Kidney tubule cell (primary cell): ENCODE results near the gene EIF4A3.

Experiments used
- DNase-seq: peaks from one replicate; pipeline ENCODE4 v3.0.0-alpha.2; 2018; ENCODE audit warnings: low spot score

Gene EIF4A3

DNA sequence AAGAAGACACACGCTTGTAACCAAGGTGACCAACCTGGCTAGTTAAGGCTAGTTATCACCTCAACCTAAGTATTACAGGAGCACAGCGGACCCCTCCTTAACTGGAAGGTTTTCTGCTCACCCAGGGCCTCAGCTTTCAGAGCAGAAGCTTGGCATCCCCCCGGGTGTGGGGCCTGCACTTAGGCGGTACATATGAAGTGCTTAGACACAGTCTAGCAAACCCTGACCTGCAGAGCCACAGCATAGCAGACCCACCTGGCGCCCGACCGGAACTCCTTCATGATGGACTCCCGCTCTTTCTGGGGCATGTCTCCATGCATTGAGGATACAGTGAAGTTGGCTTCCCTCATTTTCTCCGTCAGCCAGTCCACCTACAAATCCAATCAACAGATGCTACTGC is 9.8 kb downstream of the EIF4A3 start:
- DNase-seq: no peak

DNA sequence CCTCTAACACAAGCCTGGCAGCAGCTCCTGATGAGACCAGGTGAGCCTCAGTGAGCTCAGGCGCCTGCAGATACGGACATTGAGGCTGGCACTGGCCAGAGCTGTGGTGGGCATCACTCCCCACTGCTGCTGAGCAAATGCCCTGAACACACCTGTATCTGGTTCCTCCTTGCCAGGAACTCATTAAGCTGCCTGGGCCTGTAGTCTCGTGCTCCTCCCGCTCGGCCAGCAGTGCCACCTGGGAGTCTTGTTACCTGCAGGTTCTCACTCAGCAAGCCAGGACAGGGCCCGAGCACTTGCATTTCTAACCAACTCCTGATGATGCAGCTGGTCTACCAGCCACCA is 13.3 kb downstream of the EIF4A3 start:
- DNase-seq: no peak

DNA sequence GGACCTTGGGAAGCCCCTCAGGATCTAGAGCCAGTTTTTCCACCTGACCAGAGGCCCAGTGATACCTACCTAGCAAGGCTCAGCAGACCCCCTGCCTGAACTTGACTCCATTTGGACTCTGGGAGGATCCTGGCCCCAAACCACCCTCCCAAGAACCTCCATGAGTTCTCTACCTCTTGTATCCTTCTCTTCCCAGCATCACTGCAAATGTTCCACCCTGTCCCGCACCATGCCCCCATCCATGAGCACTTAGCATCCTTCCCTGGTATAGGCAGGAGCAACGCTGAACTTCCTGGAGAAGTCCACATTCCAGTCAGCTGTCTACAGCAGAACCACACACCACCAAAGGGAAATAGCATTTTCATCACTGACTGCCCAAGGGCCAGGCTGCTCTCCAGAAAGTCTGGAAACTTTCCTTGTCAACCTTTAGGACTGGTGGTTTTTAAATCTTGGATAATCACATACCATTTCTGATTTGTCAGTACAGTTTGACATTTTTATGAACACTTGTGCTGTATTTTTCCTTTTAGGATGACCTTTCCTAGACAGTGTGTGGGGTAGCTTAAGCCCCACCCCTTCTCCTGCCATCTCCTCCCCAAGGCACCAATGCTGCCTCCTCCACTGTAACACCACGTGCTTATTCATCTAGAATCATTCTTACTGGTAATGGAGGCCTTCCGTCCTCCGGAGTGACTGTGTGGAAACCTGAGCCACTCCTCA is 13.9 kb downstream of the EIF4A3 start:
- DNase-seq: no peak

DNA sequence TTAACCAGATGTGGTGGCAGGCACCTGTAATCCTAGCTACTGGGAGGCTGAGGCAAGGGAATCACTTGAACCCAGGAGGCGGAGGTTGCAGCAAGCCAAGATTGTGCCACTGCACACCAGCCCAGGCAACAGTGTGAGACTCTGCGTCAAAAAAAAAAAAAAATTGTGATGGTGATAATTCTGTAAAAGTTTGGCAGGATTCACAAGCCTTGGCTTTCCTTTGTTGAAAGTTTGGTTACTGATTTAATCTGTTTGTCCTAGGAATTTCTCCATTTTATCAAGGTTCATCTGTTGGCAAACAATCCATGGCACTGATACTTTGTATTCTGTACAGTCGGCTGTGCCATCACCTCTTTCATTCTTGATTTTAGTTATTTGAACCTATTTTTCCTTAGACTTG is 15.9 kb downstream of the EIF4A3 start:
- no peak for DNase-seq

DNA sequence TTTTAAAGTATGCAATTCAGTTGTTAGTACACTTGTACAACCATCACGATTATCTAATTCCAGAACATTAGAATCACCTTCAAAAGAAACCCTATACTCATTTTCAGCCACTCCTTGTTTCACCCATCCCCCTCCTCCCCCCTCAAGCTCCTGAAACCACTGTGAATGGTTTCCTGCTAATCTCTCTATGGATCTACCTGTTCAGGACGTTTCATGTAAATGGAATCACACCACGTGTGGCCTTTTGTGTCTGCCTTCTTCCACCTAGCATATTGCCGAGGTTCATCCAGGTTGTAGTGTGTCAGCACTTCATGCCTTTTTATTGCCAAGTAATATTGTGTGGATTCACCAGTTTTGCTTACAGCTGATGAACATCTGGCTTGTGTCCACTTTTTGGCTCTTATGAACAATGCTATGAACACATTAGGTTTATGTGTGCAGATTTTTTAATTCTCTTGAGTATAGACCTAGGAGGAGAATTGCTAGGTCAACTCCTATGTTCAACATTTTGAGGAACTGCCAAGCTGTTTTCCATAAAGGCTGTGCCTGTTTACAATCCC is 17.8 kb downstream of the EIF4A3 start:
- no peak for DNase-seq

DNA sequence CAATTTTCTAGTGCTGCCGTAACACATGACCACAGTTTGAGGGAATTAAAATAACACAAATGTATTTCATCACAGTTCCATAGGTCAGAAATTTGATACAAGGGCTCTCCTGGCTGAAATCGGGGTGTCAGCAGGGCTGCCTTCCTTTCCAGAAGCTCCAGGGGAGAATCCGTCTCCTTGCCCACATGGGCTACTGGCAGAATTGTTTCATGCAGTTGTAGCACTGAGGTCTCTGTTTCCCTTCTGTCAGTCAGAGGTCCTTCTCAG is 20.5 kb downstream of the EIF4A3 start:
- no peak for DNase-seq

DNA sequence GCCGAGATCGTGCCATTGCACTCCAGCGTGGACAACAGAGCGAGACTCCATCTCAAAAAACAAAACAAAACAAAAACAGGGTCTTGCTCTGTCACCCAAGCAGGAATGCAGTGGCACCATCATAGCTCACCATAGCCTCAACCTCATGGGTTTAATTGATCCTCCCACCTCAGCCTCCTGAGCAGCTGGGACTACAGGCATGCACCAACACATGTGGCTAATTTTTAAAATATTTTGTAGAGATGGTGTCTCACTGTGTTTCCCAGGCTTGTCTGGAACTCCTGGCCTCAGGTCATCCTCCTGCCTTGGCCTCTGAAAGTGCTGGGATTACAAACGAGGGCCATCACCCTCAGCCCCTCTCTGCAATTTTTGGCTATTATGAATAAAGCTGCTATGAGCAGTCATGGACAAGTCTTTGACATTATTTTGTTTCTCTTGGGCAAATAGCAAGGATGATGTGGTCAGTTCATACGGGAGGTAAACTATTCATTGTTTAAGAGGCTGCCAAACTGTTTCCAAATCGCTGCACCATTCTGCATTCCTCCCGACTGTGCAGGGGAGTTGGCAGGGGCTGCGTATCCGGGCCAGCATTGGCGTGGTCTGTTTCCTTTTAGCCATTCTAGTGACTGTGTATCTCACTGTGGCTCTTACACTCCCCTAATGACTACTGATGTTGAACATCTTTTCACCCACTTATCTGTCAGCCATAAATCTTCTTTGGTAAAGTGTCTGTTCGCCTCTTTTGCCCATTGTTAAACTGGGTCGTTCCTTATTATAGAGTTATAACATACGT is 21.1 kb downstream of the EIF4A3 start:
- peak; percentile 36 for DNase-seq

DNA sequence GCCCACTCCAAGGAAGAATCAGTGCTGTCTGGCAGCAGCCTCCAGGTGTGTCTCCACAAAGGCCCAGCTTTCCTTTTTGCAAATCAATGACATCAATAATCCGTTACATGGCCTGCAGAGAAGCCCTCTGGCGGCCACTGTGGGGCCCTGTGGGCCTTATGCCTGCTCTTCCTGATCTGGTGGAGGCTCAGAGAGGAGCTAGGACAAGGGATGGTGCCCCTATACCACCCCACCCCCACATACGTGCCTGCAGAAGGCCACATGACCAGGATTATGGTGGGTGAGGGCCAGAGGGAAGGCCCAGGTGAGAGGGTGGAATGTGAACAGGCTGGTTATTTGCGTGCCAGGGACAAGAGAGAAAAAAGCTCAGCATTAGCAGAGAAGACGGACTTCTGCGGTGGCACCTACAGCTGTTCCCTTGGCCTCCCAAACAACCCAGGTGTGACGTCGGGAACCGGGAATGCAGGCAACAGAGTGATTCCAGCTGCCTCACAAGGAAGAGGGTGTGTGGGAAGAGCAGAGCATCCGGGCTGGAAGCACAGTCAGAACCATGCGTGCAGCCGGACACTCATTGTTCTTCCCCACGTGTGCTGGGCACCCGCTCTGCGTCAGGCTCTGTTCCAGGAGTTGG is 22.5 kb downstream of the EIF4A3 start:
- DNase-seq: peak; percentile 87

DNA sequence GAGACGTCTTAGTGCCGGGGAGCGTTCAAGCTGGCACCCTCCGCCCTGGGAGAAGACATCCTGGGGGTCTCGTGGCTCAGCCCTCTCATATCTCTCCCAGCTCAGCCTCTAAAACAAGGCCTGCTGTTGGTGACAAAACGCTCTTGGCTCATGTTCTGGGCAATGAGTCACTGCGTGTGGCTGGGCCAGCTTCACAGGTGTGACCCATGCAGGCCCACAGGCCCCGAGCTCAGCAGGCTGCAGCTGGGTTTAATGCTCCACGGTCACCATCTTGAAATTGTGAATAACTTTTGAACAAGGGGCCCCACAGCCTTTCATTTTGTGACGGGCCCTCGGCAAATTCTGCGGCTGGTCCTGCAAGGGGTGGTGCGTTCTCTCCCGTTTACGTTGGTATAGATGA is 23.1 kb downstream of the EIF4A3 start:
- DNase-seq: peak; percentile 67

DNA sequence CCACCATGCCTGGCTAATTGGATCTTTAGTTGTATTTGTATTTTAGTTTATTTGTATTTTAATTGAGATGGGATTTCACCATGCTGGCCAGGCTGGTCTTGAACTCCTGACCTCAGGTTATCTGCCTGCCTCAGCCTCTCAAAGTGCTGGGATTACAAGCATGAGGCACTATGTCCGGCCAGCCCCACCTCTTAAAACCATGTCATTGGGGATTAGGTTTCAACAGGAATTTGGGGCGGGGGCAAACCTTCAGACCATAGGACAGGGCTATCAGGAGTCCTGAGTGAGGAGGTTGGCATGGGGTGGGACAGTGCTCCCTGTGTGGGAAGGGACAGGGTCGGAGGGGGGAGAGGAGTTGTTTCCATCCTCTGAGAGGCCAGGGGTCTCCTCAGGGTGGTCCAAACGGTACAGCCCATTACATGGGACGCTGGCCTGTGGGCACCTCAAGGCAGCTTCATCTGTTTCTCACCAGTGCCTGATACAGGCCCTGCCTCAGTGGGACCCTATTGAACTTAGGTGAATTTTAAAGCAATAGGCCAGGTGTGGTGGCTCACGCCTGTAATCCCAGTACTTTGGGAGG is 23.9 kb downstream of the EIF4A3 start:
- DNase-seq: no peak

DNA sequence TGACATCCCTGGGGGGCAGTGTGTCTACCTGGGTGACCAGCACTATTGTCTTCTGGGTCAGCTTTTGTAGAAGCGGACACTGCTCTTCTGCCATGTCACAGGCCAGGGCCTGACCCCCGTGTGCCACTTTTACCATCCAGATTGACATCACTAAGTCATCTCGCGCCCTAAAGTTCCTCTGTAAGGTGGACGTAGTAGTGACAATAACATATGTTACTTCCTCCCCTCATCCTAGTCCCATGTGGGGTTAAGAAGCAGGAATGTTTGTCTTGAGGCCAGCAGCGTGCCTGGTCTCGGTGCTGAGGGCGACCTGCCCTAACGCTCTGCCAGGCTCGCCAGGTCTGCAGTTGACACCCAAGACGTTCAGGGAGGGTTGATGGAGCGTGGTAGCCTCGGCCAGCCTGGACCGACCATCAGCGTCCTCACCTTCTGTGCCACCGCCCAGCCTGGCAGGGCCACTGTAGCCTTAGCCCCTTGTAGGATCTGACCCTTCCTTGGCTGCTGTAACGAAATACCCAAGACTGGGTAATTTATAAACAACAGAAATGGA is 24.8 kb downstream of the EIF4A3 start:
- DNase-seq: no peak

DNA sequence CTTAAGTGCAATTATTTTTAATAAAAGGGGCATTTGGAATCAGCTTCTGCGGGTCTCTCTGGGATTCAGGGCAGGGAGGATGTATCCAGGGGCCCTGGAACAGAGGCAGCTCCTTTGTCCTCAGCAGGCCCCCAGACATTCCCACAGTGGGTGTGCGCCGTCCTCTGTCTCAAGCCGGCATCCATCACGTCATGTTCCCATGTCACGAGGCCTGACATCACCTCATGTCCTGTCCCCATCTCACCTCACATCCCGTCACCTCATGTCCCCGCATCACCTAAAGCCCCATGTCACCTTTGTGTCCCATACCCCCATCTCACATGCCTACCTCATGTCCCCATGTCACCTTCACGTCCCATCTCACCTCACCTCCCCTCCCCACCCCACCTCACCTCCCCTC is 27.1 kb downstream of the EIF4A3 start:
- no peak for DNase-seq

DNA sequence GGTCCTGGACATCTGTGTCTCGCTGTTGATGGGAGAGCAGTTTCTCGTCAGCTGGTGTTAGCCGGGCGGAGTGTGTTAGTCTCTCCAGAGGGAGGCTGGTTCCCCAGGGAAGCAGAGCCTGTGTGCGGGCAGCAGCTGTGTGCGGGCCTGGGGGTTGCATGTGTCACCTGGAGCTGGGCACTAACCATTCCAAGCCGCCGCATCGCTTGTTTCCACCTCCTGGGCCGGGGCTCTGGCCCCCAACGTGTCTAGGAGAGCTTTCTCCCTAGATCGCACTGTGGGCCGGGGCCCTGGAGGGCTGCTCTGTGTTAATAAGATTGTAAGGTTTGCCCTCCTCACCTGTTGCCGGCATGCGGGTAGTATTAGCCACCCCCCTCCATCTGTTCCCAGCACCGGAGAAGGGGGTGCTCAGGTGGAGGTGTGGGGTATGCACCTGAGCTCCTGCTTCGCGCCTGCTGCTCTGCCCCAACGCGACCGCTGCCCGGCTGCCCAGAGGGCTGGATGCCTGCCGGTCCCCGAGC is 27.6 kb downstream of the EIF4A3 start:
- no peak for DNase-seq

DNA sequence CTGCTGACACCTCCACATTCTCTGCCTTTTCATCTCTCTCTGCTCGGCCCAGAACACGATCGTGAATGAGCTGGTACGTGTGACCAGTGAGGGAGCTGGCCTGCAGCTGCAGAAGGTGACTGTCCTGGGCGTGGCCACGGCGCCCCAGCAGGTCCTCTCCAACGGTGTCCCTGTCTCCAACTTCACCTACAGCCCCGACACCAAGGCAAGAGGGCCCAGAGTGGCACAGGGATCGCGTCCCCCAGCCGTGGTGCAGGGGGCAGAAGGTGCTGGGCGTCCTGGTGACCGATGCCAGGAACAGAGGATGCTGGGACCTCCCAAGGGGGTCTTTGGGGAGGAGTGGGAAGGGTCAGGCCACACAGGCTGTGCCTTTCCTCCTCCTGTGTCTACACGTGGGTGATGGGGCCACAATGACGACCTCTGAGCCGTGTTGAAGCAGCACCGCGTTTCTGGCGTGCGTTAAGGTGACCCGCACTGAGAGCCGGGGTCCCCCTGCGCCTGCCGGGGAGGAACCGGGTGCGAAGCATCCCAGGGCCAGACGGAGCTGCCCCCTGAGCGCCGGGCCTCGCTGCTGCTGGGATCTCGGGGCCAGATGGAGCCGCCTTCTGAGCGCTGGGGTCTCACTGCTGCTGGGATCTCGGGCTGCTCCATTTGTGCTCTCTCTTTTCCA is 28.2 kb downstream of the EIF4A3 start:
- DNase-seq: no peak

DNA sequence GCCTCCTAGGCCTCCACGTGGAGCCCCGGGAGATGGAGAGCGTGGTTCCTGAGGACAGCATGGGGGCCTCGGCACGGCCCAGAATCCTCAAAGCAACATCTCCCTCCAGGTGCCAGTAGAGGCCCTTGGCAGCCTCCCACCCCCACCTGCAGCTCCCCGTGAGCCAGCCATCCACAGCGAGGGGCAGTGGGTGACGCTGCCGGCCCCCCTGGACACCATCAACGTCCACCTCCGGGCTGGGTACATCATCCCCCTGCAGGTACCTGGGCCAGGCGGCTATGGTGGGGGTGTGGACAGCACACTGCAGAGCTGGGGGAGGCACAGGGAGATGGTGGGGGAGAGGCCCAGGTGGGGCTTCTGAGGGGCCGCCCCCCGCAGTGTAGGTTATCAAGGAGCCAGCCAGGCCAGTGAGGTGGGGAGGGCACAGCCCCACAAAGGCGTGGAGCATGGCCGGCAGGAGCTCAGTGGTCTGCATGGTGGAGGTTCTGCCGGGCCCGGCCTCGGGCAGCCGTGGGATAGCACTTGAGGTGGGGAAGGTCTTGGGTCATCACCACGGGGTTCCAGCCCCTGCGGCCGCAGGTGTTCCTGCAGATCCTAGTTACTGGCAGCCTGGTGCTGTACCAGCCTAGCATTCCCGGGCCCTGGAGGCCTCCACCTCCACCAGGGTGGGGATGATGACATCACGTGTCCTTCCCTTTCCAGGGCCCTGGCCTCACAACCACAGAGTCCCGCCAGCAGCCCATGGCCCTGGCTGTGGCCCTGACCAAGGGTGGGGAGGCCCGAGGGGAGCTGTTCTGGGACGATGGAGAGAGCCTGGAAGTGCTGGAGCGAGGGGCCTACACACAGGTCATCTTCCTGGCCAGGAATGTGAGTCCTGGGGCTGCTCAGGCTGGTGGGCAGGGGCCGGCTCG is 29.2 kb downstream of the EIF4A3 start:
- DNase-seq: no peak

DNA sequence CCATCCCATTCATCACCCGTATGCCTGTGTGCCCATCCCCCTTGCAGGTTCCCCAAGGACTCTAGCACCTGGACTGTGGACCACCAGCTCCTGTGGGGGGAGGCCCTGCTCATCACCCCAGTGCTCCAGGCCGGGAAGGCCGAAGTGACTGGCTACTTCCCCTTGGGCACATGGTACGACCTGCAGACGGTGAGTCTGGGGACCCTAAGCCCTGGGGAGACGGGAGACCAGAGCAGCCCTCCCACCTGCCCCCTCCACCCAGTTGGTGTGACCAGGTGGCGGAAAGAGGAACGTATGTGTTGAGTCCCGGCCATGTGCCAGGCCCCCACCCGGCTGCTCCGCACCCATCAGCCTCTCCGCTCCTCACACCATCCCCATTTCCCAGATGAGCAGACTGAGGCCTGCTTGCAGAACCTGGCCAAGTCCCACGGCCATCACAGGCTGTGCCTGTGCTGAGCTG is 30.0 kb downstream of the EIF4A3 start:
- no peak for DNase-seq

DNA sequence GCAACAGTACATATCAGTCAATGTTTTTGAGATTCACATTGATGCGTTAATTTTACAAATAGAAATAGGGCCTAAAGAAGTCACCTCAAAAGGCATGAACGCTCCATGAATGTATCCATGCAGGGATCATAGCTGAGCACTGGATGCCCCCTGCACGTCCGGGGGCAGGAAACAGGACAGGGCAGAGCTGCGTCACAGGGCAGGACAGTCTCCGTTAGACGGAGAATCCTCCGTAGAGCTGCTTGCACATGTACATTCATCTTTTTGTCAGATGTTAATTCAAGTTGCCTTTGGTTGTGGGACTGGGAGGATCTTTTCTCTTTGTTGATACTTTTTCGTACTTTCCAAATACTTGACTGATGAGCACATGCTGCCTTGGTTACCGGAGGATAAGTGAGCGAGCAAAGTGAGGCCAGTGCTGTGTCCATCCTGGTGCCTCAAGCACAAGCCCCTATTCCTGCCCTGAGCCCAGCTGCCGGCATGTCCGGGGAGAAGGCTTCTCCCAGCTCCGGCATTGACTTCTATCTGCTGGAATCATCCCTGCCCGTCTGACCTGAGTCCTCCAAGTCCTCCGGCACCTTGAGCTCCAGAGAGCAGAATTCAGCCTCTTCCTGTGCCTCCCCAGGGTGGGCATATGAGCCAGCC is 30.5 kb downstream of the EIF4A3 start:
- DNase-seq: no peak

DNA sequence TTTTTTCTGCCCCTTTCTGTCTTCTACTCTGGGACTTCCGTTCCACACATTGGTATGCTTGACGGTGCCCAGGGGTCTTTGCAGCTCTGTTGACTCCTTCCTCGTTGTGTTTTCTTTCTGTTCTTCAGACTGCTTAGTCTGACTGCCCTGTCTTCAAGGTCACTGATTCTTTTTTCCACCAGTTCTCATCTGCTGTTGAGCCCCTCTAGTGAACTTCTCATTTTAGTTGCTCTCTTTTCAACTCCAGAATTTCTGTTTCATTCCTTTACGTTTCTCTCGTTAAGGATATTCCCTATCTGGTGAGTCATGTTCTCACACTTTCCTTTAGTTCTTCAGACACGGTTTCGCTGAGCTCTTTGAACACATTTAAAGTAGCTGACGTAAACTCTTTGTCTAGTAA is 31.8 kb downstream of the EIF4A3 start:
- no peak for DNase-seq

DNA sequence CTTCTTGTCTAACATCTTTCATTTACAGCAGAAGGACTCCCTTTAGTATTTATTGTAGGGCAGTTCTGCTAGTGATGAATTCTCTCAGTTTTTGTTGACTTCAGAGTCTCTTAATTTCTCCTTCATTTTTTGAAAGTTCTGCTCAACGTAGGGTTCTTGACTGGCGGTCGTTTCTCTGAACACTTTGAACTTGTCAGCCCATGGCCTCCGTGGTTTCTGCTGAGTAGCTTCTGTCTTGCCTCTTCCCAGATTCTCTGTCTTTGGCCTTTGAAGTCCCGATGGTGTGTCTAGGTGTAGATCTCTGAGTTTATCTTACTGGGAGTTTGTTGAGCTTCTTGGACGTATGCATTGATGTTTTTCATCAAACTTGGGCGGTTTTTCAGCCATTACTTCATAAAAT is 32.2 kb downstream of the EIF4A3 start:
- DNase-seq: no peak

DNA sequence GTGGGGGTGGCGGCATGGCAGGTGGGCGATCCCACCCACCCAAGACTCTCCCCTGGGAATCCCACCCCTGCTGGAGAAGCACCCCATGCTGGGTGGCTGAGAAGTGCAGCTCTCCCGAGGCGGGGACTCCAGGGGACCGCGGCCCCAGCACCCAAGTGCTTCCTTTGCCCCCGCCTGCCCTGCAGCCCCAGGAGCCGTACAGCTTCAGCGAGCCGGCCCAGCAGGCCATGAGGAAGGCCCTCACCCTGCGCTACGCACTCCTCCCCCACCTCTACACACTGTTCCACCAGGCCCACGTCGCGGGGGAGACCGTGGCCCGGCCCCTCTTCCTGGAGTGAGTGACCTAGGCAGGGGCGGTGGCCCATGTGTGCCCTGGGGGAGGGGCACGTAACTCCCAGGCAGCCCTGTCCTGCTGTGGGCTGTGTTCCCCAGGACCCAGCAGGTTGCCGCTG is 33.9 kb downstream of the EIF4A3 start:
- no peak for DNase-seq
